Panc1 (cell line): ENCODE measurements around the gene THTPA.

ENCODE experiments used
- POLR2AphosphoS5 ChIP-seq: IDR thresholded peaks from 2 replicates; pipeline ENCODE4 v1.6.1; 2012; ENCODE audit warnings: mild to moderate bottlenecking, low read depth, low read length, moderate library complexity
- SIN3A ChIP-seq: IDR thresholded peaks from 2 replicates; pipeline ENCODE4 v1.6.1; 2012; ENCODE audit warnings: low read depth, mild to moderate bottlenecking, low read length, moderate library complexity, borderline replicate concordance; ENCODE audit not compliant: insufficient read depth
- TCF7L2 ChIP-seq: IDR thresholded peaks from 2 replicates; pipeline ENCODE4 v1.6.1; 2011; ENCODE audit warnings: mild to moderate bottlenecking, low read depth, low read length, inconsistent platforms
- TF ChIP-seq, protein P1 (sequence below): fragments of 450-650 bp; IDR thresholded peaks from 2 replicates; pipeline ENCODE4 v1.5.1; 2017; ENCODE audit warnings: mild to moderate bottlenecking
- TF ChIP-seq, protein P2 (sequence below), 2 experiments: IDR thresholded peaks; 2 replicates each; pipeline ENCODE4 v1.6.1; 2011 to 2012; ENCODE audit warnings: low read depth in 2 of 2, control low read depth in 1 of 2, low read length in 1 of 2, mild to moderate bottlenecking in 1 of 2, moderate library complexity in 1 of 2; ENCODE audit not compliant: insufficient read depth in 1 of 2

DNA sequence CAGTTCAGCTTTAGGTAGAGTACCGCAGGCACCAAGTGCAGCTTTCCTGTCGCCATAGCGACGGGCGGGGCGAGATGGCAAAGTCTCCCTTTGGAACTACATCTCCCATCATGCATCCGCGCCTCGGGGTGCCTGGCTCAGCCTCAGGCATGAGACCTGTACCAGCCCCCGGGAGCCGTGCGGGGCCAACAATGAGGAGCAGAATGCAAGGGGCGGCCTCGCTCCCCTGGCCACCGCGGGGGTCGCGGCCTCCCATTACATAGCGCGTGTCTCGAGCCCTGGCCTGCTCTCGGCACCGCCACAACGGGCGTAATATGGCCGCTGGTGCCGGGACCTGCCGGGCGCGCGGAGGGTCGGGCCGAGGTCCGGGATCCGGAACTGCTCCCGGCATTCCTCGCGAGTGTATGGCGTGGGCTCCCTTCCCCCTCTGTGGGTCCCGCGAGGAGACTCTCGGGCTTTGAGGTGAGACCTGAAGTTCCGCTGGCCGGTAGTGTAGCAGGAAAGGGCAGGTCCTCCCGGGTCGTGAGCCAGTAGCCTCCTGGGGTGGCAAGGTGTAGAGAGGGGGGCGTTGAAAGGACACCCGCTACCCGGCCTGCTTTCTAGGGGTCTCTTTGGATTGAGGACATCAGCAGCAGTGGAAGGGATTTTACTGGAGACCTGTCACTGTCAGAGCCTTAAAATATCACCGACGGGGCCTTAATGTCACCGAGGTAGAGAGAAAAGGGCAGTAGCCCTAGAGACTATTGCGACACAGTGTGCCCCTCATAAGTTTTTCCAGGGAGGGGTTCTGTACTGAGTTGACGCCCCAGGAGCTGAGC is at the start of gene THTPA:
- TF ChIP-seq, protein P1, sequence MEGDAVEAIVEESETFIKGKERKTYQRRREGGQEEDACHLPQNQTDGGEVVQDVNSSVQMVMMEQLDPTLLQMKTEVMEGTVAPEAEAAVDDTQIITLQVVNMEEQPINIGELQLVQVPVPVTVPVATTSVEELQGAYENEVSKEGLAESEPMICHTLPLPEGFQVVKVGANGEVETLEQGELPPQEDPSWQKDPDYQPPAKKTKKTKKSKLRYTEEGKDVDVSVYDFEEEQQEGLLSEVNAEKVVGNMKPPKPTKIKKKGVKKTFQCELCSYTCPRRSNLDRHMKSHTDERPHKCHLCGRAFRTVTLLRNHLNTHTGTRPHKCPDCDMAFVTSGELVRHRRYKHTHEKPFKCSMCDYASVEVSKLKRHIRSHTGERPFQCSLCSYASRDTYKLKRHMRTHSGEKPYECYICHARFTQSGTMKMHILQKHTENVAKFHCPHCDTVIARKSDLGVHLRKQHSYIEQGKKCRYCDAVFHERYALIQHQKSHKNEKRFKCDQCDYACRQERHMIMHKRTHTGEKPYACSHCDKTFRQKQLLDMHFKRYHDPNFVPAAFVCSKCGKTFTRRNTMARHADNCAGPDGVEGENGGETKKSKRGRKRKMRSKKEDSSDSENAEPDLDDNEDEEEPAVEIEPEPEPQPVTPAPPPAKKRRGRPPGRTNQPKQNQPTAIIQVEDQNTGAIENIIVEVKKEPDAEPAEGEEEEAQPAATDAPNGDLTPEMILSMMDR = no peak
- peak; percentile 56; the same call in 1 of the 2 replicates for TF ChIP-seq POLR2AphosphoS5
- TF ChIP-seq, protein P2, sequence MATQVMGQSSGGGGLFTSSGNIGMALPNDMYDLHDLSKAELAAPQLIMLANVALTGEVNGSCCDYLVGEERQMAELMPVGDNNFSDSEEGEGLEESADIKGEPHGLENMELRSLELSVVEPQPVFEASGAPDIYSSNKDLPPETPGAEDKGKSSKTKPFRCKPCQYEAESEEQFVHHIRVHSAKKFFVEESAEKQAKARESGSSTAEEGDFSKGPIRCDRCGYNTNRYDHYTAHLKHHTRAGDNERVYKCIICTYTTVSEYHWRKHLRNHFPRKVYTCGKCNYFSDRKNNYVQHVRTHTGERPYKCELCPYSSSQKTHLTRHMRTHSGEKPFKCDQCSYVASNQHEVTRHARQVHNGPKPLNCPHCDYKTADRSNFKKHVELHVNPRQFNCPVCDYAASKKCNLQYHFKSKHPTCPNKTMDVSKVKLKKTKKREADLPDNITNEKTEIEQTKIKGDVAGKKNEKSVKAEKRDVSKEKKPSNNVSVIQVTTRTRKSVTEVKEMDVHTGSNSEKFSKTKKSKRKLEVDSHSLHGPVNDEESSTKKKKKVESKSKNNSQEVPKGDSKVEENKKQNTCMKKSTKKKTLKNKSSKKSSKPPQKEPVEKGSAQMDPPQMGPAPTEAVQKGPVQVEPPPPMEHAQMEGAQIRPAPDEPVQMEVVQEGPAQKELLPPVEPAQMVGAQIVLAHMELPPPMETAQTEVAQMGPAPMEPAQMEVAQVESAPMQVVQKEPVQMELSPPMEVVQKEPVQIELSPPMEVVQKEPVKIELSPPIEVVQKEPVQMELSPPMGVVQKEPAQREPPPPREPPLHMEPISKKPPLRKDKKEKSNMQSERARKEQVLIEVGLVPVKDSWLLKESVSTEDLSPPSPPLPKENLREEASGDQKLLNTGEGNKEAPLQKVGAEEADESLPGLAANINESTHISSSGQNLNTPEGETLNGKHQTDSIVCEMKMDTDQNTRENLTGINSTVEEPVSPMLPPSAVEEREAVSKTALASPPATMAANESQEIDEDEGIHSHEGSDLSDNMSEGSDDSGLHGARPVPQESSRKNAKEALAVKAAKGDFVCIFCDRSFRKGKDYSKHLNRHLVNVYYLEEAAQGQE (IDR thresholded peaks at IDR 0.05; ENCODE audit: insufficient read depth in 1 of 2, low read depth in 2 of 2, low read length in 1 of 2) = no peak
- TF ChIP-seq SIN3A = no peak
- no peak for TF ChIP-seq TCF7L2
